ENCODE measurements around the gene ARIH1. TPM values are rescaled to one million over a fixed set of nuclear protein-coding genes. Genes with fewer than 3 reads are reported as not detected.

The ARIH1 gene
- total and polyA plus RNA-seq, 2 experiments from 2014 or later = 93.1 to 132 TPM

GRCh38 chr15:72451224-72451623 lies 22.9 kb upstream of the ARIH1 start:
- H3K9me3 ChIP-seq (ENCODE audit: low read depth) = no peaks in the 10 kb centered on the region
- TF ChIP-seq, protein P1, sequence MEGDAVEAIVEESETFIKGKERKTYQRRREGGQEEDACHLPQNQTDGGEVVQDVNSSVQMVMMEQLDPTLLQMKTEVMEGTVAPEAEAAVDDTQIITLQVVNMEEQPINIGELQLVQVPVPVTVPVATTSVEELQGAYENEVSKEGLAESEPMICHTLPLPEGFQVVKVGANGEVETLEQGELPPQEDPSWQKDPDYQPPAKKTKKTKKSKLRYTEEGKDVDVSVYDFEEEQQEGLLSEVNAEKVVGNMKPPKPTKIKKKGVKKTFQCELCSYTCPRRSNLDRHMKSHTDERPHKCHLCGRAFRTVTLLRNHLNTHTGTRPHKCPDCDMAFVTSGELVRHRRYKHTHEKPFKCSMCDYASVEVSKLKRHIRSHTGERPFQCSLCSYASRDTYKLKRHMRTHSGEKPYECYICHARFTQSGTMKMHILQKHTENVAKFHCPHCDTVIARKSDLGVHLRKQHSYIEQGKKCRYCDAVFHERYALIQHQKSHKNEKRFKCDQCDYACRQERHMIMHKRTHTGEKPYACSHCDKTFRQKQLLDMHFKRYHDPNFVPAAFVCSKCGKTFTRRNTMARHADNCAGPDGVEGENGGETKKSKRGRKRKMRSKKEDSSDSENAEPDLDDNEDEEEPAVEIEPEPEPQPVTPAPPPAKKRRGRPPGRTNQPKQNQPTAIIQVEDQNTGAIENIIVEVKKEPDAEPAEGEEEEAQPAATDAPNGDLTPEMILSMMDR (IDR thresholded peaks at IDR 0.05; ENCODE audit: low read depth, low read length) = no peak
- no peak overlapping the region for H3K4me3 ChIP-seq
- H3K36me3 ChIP-seq = no peaks in the 10 kb centered on the region
- no peak for DNase-seq (ENCODE audit: low read depth in 1 of 2, low spot score in 1 of 2)
- H3K4me1 ChIP-seq (ENCODE audit: low read depth) = no peaks in the 10 kb centered on the region
- H3K27me3 ChIP-seq = peaks cover 3% of the 10 kb centered on the region
- H3K27ac ChIP-seq = no peak overlapping the region

GRCh38 chr15:72456684-72457083 lies 17.4 kb upstream of the ARIH1 start:
- no peaks in the 10 kb centered on the region for H3K4me1 ChIP-seq (ENCODE audit: low read depth)
- no peak overlapping the region for H3K4me3 ChIP-seq
- H3K36me3 ChIP-seq = no peaks in the 10 kb centered on the region
- H3K9me3 ChIP-seq (ENCODE audit: low read depth) = no peaks in the 10 kb centered on the region
- DNase-seq (ENCODE audit: low read depth in 1 of 2, low spot score in 1 of 2) = no peak
- TF ChIP-seq, protein P1 (IDR thresholded peaks at IDR 0.05; ENCODE audit: low read depth, low read length) = no peak
- peaks cover 3% of the 10 kb centered on the region for H3K27me3 ChIP-seq
- H3K27ac ChIP-seq = no peak overlapping the region

DNA sequence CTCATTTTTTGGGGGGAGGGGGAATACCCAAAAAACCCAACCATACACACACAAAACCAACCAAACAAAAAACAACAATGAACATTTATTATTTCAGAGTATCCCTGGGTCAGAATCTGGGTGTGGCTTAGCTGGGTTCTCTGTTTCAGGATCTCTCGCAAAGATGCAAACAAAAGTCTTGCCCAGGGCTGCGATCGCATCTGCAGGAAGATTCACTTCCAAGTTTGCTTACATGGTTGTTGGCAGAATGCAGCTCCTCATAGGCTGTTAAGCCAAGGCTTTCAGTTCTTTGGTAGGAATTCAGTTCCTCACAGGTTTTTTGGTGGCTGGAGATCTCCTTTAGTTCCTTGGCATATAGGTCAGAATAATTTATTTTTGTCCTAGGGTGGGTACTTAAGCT lies 13.7 kb upstream of the ARIH1 start:
- DNase-seq (ENCODE audit: low read depth in 1 of 2, low spot score in 1 of 2) = no peak
- no peaks in the 10 kb centered on the region for H3K4me1 ChIP-seq (ENCODE audit: low read depth)

DNA sequence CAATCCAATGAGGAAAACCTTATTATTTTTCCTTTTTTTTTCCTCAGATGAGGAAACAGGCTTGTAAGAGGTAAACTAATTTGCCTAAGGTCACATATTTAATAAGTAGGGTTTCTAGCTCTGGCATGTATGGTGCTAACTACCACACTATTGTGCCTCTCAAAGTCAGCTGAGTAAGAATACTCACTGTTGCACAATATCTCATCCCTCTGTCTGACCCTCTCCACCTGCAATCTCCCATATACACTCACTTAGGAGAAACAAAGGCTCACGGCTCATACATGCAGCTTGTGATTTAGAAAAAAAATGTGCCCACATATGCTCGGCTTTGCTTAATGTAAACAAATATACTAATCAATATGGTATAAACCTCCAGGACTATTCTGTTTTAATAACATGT lies 10.4 kb upstream of the ARIH1 start:
- TF ChIP-seq, protein P1 (IDR thresholded peaks at IDR 0.05; ENCODE audit: low read depth, low read length) = no peak
- H3K4me1 ChIP-seq (ENCODE audit: low read depth) = no peaks in the 10 kb centered on the region
- no peak overlapping the region for H3K4me3 ChIP-seq
- no peak for DNase-seq (ENCODE audit: low read depth in 1 of 2, low spot score in 1 of 2)
- H3K27ac ChIP-seq = no peak overlapping the region
- H3K27me3 ChIP-seq = no peaks in the 10 kb centered on the region
- H3K36me3 ChIP-seq = no peaks in the 10 kb centered on the region
- no peaks in the 10 kb centered on the region for H3K9me3 ChIP-seq (ENCODE audit: low read depth)

More for the DNA sequence above, 13.7 kb upstream of the ARIH1 start:
- H3K9me3 ChIP-seq (ENCODE audit: low read depth) = no peaks in the 10 kb centered on the region
- no peak overlapping the region for H3K4me3 ChIP-seq
- no peaks in the 10 kb centered on the region for H3K36me3 ChIP-seq
- TF ChIP-seq, protein P1 (IDR thresholded peaks at IDR 0.05; ENCODE audit: low read depth, low read length) = no peak
- no peaks in the 10 kb centered on the region for H3K27me3 ChIP-seq
- H3K27ac ChIP-seq = no peak overlapping the region

GRCh38 chr15:72464251-72464650 lies 9.9 kb upstream of the ARIH1 start:
- H3K4me1 ChIP-seq (ENCODE audit: low read depth) = no peaks in the 10 kb centered on the region

More at GRCh38 chr15:72464251-72464650, 9.9 kb upstream of the ARIH1 start:
- Histone ChIP-seq H3K27me3 (no peaks in the 10 kb centered on the region), H3K4me3 (no peak overlapping the region), H3K9me3 (ENCODE audit: low read depth) (no peaks in the 10 kb centered on the region), H3K27ac (no peak overlapping the region), H3K36me3 (no peaks in the 10 kb centered on the region)
- TF ChIP-seq, protein P1 (IDR thresholded peaks at IDR 0.05; ENCODE audit: low read depth, low read length) = no peak
- no peak for DNase-seq (ENCODE audit: low read depth in 1 of 2, low spot score in 1 of 2)
